Stimulated activated naive B cell treated with anti-CD40 and anti-IgM and Interleukin-4, amounts not matched to agents 10 μg/mL and 1 μg/mL and 100 μg/mL, for 72 hours (primary cell): ENCODE data around the gene TACC3.
A peak's percentile ranks its signal among the peaks of the same experiment; 100 is the strongest.

Experiments used
- ATAC-seq, 2 donors: fragments of 150-1000 bp; cut with Tn5 transposase; replicated peaks; 2 replicates each; pipeline ENCODE4 v1.10.0; 2021; ENCODE audit warnings: moderate library complexity in 1 of 2
- DNase-seq: peaks from one replicate; pipeline ENCODE4 v3.0.0; 2021
- H3K27ac Mint-ChIP-seq: one replicate; pipeline ENCODE4 v1.8.0; 2022; ENCODE audit warnings: mild to moderate bottlenecking, mixed read lengths
- H3K27me3 Mint-ChIP-seq, 2 donors: one replicate each; pipeline ENCODE4 v1.8.0; 2022; ENCODE audit warnings: mixed read lengths in 2 of 2
- H3K36me3 Mint-ChIP-seq, 2 donors: one replicate each; pipeline ENCODE4 v1.8.0; 2022; ENCODE audit warnings: mixed read lengths in 2 of 2, mild to moderate bottlenecking in 1 of 2
- H3K4me1 Mint-ChIP-seq, 2 donors: one replicate each; pipeline ENCODE4 v1.8.0; 2022; ENCODE audit warnings: mixed read lengths in 2 of 2, mild to moderate bottlenecking in 1 of 2
- H3K4me3 Mint-ChIP-seq, 2 donors: one replicate each; pipeline ENCODE4 v1.8.0; 2022; ENCODE audit warnings: mild to moderate bottlenecking in 2 of 2, mixed read lengths in 2 of 2, moderate library complexity in 1 of 2
- H3K9me3 Mint-ChIP-seq, 2 donors: one replicate each; pipeline ENCODE4 v1.8.0; 2022; ENCODE audit warnings: mixed read lengths in 2 of 2, mild to moderate bottlenecking in 1 of 2

Gene TACC3

DNA sequence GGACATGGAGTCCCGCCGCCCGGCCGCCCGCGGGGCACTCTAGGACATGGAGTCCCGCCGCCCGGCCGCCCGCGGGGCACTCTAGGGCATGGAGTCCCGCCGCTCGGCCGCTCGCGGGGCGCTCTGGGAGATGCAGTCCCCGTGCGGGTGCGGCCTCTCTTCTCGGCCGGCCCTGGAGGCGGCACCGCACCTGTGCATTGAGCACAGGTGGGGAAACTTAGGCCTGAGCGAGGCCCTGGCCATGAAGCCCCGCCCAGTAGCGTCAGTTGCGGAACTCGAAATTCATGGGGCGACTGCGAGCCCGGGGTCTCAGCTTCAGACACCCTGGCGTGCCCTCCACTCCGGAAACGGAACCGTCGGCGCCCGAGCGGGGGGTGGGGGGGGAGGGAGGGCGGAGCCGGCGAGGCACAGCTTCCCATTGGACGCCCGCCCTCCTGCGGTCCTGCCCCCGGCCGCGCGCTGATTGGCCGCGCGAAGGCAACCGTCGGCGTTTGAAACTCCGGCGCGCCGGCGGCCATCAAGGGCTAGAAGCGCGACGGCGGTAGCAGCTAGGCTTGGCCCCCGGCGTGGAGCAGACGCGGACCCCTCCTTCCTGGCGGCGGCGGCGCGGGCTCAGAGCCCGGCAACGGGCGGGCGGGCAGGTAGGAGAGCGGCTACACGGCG is at the start of gene TACC3, which contains the start of gene TMEM129:
Gene TACC3, plus strand, starts transcription at position 519 of the 663 bp plus-strand sequence. CDS start 1,901 bp downstream, outside the sequence.
Gene TMEM129, minus strand, starts transcription at position 321 of the 663 bp plus-strand sequence. CDS start 486 bp downstream, outside the sequence.
- Mint-ChIP-seq H3K36me3 (peaks cover 20 to 54% of the 10 kb centered on the region in 2 donors), H3K9me3 (no peaks in the 10 kb centered on the region), H3K27me3 (no peaks in the 10 kb centered on the region), H3K27ac (peak within 1 kb of the TSS; percentile 97), H3K4me3 (peak within 1 kb of the TSS; percentile 92 to 97), H3K4me1 (peaks cover 54 to 72% of the 10 kb centered on the region in 2 donors)
- peak; percentile 84 to 88 for ATAC-seq
- peak; percentile 93 for DNase-seq

DNA sequence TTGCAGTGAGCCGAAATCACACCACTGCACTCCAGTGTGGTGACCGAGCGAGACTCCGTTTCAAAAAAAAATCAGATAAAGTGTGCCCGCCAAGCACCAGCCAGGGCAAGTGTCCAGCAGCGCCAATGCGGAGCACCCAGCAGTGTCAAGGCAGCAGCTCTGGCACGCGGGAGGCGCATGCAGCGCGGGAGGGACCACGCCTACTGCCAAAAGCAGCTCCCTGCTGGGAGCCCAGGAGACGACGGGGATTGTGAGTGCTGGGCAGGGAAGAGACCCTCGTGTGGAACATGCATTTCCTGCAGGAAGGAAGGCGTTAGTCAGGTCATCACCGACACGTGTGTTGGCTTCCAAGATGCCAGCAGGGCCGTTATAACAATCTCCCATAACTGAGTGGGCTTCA is 47.6 kb upstream of the TACC3 start:
- no peaks in the 10 kb centered on the region for H3K36me3 Mint-ChIP-seq
- DNase-seq = no peak
- H3K9me3 Mint-ChIP-seq = no peaks in the 10 kb centered on the region
- no peak for ATAC-seq
- H3K4me1 Mint-ChIP-seq = no peaks in the 10 kb centered on the region
- H3K27ac Mint-ChIP-seq = no peak overlapping the region
- H3K27me3 Mint-ChIP-seq = peaks cover 0 to 5% of the 10 kb centered on the region in 2 donors
- H3K4me3 Mint-ChIP-seq = no peak overlapping the region

GRCh38 chr4:1674682-1675081 is 46.6 kb upstream of the TACC3 start:
- ATAC-seq = no peak
- Mint-ChIP-seq H3K9me3 (no peaks in the 10 kb centered on the region), H3K27ac (no peak overlapping the region), H3K4me3 (no peak overlapping the region), H3K27me3 (peaks cover 0 to 5% of the 10 kb centered on the region in 2 donors), H3K36me3 (no peaks in the 10 kb centered on the region), H3K4me1 (no peaks in the 10 kb centered on the region)
- no peak for DNase-seq

DNA sequence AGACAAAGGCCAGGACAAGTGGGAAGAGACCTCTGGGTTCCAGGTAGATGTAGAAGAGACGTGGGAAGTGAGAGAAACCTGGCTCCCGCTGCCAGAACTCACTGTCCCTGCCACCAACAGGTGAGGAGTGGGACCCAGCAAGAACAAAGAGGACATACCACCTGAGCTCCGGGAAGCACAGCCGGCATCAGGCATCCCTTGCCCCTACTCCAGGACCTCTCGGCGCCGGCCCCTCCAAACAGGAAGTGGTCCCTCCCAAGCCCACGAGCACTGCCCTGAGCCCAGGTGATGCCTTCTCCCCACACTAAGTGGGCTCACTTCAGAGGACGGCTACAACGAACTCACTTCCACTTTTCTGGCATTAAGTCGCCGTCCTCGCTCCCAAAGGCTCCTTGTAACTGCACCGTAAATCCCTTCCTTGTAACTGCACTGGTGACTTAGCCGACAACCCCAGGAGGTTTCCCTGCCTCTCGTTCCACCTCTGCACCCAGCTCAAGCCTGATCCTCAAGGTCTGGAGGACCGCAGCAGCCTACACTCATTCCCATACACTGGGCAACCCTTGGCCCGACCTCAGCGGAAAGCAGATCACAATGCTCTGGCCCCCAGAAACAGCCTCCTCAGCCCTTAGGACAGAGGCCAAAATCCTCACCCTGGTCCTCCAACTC is 46.1 kb upstream of the TACC3 start:
- Mint-ChIP-seq H3K27me3 (peaks cover 0 to 5% of the 10 kb centered on the region in 2 donors), H3K4me3 (no peak overlapping the region), H3K27ac (no peak overlapping the region), H3K36me3 (no peaks in the 10 kb centered on the region), H3K4me1 (no peaks in the 10 kb centered on the region), H3K9me3 (no peaks in the 10 kb centered on the region)
- ATAC-seq (no peak), DNase-seq (no peak)

- Mint-ChIP-seq H3K9me3 (no peaks in the 10 kb centered on the region), H3K27me3 (peaks cover 0 to 5% of the 10 kb centered on the region in 2 donors), H3K4me3 (no peak overlapping the region), H3K27ac (no peak overlapping the region), H3K4me1 (no peaks in the 10 kb centered on the region), H3K36me3 (no peaks in the 10 kb centered on the region)
- no peak for ATAC-seq
- no peak for DNase-seq
These were observed 45.6 kb upstream of the TACC3 start for GRCh38 chr4:1675802-1676137.

DNA sequence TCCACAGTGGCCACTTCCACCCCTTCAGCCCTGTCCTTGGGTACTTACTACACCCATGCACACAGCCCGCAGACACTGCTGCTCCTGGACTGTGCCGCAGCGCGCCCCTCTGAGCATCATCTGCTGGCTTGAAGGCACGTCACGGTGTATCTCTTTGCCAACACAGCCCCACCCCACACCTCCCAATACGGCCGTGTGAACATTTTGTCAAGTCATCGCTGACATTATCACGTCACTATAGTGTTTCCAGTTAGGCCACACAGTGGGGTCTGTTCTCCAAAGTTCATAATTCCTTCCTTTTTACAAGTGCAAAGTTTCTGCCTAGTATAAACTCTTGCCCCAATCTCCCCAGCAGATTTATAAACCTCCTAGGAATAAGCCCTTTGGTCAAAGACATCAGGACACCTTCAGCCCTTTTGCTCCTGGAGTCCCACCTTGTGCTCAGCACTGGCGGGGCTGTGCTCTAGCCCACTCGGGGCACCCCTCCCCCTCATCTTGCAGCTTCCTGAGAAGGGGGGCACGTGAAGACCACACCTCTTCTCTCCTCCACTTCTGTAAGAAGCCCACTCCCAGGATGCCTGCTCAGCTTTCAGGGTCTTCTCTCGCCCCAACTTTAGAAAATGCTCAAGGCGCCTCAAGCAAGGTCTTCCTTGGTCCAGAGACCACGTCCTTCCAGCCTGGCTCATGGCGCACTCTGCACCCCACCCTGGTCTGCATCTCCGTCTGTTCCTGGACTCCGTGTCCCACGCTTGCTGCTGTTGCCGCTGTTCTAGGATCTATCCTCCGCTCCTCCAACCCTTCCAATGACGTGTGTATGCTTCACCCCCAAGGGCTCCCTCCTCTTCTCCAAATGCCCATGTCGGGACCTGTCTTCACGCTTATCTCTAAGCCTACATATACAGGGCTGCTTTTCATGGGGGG is 44.5 kb upstream of the TACC3 start:
- Mint-ChIP-seq H3K9me3 (no peaks in the 10 kb centered on the region), H3K27me3 (peaks cover 0 to 5% of the 10 kb centered on the region in 2 donors)
- no peak for ATAC-seq

DNA sequence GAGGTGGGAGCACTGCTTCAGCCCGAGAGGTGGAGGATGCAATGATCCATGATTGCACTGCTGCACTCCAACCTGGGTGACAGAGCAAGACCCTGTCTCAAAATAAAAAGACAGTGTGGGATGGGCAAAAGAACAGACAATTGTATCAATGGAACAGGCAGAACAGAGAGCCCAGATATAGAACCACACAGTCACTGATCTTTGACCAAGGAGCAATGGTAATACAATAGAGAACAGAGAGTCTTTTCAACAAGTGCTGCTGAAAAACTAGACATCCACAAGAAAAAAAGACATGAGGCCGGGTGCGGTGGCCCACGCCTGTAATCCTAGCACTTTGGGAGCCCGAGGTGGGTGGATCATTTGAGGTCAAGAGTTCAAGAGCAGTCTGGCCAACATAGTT is 43.1 kb upstream of the TACC3 start:
- no peak overlapping the region for H3K4me3 Mint-ChIP-seq
- H3K27ac Mint-ChIP-seq = no peak overlapping the region
- peaks cover 0 to 5% of the 10 kb centered on the region in 2 donors for H3K27me3 Mint-ChIP-seq
- no peaks in the 10 kb centered on the region for H3K36me3 Mint-ChIP-seq
- ATAC-seq (no peak), DNase-seq (no peak)
- no peaks in the 10 kb centered on the region for H3K9me3 Mint-ChIP-seq
- H3K4me1 Mint-ChIP-seq = peaks cover 2 to 10% of the 10 kb centered on the region in 2 donors

More for the DNA sequence above, 44.5 kb upstream of the TACC3 start:
- Mint-ChIP-seq H3K4me3 (no peak overlapping the region), H3K27ac (no peak overlapping the region), H3K4me1 (no peaks in the 10 kb centered on the region), H3K36me3 (no peaks in the 10 kb centered on the region)
- no peak for DNase-seq

DNA sequence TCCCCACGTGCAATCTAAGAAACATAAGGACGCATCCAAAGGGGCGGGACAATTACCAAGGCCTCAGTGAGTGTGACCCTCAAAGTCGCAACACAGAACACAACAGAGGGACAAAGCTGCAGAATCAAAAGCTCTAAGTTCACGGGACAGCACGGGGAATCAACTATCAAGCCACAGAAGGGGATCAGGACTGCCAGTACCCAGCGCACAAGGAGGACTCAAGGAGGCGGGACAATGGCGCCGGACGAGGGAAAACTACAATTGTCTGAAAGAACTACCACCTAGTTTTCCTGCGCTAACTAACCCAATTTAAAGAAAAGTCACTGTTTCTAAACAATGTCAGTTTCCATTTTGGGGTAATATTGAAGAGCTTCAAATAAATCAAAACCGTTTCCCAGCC is 38.5 kb upstream of the TACC3 start:
- peaks cover 2 to 13% of the 10 kb centered on the region in 2 donors for H3K4me1 Mint-ChIP-seq
- no peaks in the 10 kb centered on the region for H3K27me3 Mint-ChIP-seq
- H3K4me3 Mint-ChIP-seq = peak overlapping the region; percentile 83 to 86
- no peaks in the 10 kb centered on the region for H3K36me3 Mint-ChIP-seq
- ATAC-seq = no peak
- no peaks in the 10 kb centered on the region for H3K9me3 Mint-ChIP-seq
- H3K27ac Mint-ChIP-seq = peak overlapping the region; percentile 76
- no peak for DNase-seq

- Mint-ChIP-seq H3K27ac (peak overlapping the region; percentile 76), H3K4me1 (peaks cover 2 to 13% of the 10 kb centered on the region in 2 donors), H3K9me3 (no peaks in the 10 kb centered on the region), H3K36me3 (no peaks in the 10 kb centered on the region), H3K27me3 (no peaks in the 10 kb centered on the region), H3K4me3 (peak overlapping the region; percentile 83 to 86)
- ATAC-seq (no peak), DNase-seq (no peak)
These were observed 38.0 kb upstream of the TACC3 start for GRCh38 chr4:1683261-1683735.

- no peaks in the 10 kb centered on the region for H3K27me3 Mint-ChIP-seq
These were observed 37.4 kb upstream of the TACC3 start, which contains the start of gene FAM53A for GRCh38 chr4:1683736-1684505. Gene FAM53A (minus strand): TSS chr4:1684313. CDS start chr4:1668741, 15,572 bp downstream.

DNA sequence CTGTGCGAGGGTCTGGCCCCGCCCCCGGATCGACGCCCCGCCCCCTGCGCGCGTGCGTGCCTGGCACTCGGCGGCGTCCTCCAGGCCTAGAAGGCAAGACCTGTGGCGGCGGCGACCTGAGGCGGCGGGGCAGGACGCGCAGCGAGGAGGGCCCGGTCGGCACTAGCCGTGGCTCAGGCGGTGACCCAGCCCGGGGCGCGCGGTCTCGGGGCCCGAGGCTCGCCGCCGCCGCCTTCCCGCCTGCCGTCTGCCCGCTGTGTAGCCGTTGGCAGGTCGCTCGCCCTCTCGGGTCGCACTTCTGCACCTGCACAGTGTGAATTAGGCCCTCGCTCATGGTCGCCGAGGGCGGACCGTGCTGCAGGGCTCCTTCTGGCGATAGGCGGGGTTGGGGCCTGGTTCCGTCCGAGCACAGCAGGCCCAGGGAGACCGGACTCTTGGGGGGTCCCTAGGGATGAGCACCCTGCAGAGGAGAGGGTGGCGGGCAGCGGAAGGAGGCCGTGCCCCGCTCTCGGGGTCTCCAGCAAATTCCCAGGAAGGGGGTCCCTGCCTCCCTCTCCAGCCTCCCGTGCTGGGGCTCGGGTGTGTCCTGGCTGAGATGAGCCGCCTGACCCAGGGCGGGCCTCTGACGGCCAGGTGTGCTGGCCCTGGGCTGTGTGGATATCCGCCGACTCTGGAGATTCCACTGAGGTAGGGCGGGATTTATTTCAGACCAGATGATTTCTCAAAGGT is 36.7 kb upstream of the TACC3 start:
- Mint-ChIP-seq H3K4me1 (peaks cover 2 to 13% of the 10 kb centered on the region in 2 donors), H3K9me3 (no peaks in the 10 kb centered on the region), H3K36me3 (peaks cover 3 to 4% of the 10 kb centered on the region in 2 donors), H3K27me3 (no peaks in the 10 kb centered on the region), H3K27ac (no peak overlapping the region), H3K4me3 (peak overlapping the region; percentile 72 to 86)
- ATAC-seq (peak; percentile 29 to 38), DNase-seq (no peak)

More at GRCh38 chr4:1683736-1684505, 37.4 kb upstream of the TACC3 start, which contains the start of gene FAM53A:
- DNase-seq (peak; percentile 90), ATAC-seq (peak; percentile 90 to 95)
- no peaks in the 10 kb centered on the region for H3K36me3 Mint-ChIP-seq
- H3K4me3 Mint-ChIP-seq = peak within 1 kb of the TSS; percentile 83 to 86
- H3K9me3 Mint-ChIP-seq = no peaks in the 10 kb centered on the region
- peak within 1 kb of the TSS; percentile 76 for H3K27ac Mint-ChIP-seq
- H3K4me1 Mint-ChIP-seq = peaks cover 2 to 13% of the 10 kb centered on the region in 2 donors

- Mint-ChIP-seq H3K9me3 (no peaks in the 10 kb centered on the region), H3K4me3 (peak overlapping the region in 1 of 2 donors; percentile 86), H3K36me3 (peaks cover 6 to 10% of the 10 kb centered on the region in 2 donors), H3K27ac (no peak overlapping the region), H3K27me3 (no peaks in the 10 kb centered on the region), H3K4me1 (peaks cover 2 to 13% of the 10 kb centered on the region in 2 donors)
- ATAC-seq (no peak), DNase-seq (no peak)
These were observed 35.8 kb upstream of the TACC3 start for GRCh38 chr4:1685235-1686150.
